ENCODE results near the gene ST8SIA1.

The ST8SIA1 gene

GRCh38 chr12:22231836-22232235 lies 102.7 kb downstream of the ST8SIA1 start:
- Histone ChIP-seq H3K23ac (ENCODE audit: low read length) (no peak overlapping the region), H4K8ac (ENCODE audit: low read depth, low read length) (no peak overlapping the region), H3K4me1 (ENCODE audit: control insufficient read depth in 1 of 2, insufficient read depth in 2 of 2, low read length in 2 of 2) (no peaks in the 10 kb centered on the region), H2BK5ac (ENCODE audit: low read depth, low read length, poor library complexity) (no peak overlapping the region), H4K12ac (ENCODE audit: low read depth, low read length) (no peak overlapping the region), H3K36me3 (ENCODE audit: control insufficient read depth in 1 of 2, insufficient read depth in 2 of 2, low read length in 2 of 2) (no peaks in the 10 kb centered on the region), H2BK120ac (ENCODE audit: insufficient read depth, low read length, poor library complexity) (no peak overlapping the region), H3K4ac (ENCODE audit: low read depth, low read length) (no peak overlapping the region), H3K79me1 (ENCODE audit: low read length) (no peaks in the 10 kb centered on the region), H3K27ac (ENCODE audit: low read depth, low read length) (no peak overlapping the region), H3K18ac (ENCODE audit: low read length) (no peak overlapping the region), H3K4me2 (ENCODE audit: low read length) (no peak overlapping the region), H3K14ac (ENCODE audit: low read length) (no peak overlapping the region), H3K27me3 (ENCODE audit: insufficient read depth, low read length) (no peaks in the 10 kb centered on the region), H4K91ac (ENCODE audit: low read depth, low read length) (no peak overlapping the region), H2AK5ac (ENCODE audit: low read length) (no peak overlapping the region), H2AFZ (ENCODE audit: insufficient read depth, low read length, poor library complexity) (no peak overlapping the region), H3K9ac (ENCODE audit: low read length) (no peak overlapping the region), H3K9me3 (ENCODE audit: insufficient read depth, low read depth, low read length) (no peaks in the 10 kb centered on the region), H3K79me2 (ENCODE audit: control insufficient read depth, insufficient read depth, low read length, poor library complexity) (no peaks in the 10 kb centered on the region), H3K4me3 (ENCODE audit: low read depth, low read length) (no peak overlapping the region), H2BK12ac (ENCODE audit: low read length) (no peak overlapping the region)
- WGBS (ENCODE audit: extremely low coverage, insufficient coverage, insufficient read length), result no CpG with 5 or more reads among the region's 1 CpG
- no peak for DNase-seq

GRCh38 chr12:22231078-22231477 lies 103.4 kb downstream of the ST8SIA1 start:
- no peak overlapping the region for H3K4me2 ChIP-seq (ENCODE audit: low read length)
- WGBS (ENCODE audit: extremely low coverage, insufficient coverage, insufficient read length), result no CpG with 5 or more reads among the region's 2 CpGs
- no peaks in the 10 kb centered on the region for H3K27me3 ChIP-seq (ENCODE audit: insufficient read depth, low read length)

DNA sequence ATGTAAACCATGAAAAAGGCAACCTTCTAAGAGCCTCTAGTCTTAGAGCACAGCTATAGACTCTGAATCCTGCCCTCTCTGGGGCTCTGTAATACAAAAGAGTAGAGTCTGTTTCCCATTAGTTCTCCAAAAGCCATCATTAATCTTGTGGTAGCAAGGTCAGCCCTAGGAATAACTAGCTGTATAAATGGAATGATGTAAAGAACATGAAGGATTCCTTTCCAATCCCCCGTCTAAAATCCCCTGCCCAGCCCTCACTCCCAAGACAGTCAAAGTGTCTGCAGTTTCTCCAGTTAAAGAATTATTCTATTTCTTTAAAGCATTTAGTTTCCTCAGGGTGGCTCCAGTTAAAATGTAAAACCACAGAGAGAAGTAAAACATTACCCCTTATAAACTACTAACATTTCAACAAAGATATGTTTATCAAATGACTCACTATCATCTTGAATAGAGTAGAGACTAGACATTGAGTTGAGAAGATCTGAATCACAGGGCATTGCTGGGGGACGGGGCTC lies 104.2 kb downstream of the ST8SIA1 start:
- no peak overlapping the region for H4K12ac ChIP-seq (ENCODE audit: low read depth, low read length)
- H4K91ac ChIP-seq (ENCODE audit: low read depth, low read length), result no peak overlapping the region
- no peak overlapping the region for H3K4me2 ChIP-seq (ENCODE audit: low read length)
- no peak for DNase-seq
- no peak overlapping the region for H2AK5ac ChIP-seq (ENCODE audit: low read length)
- H3K9ac ChIP-seq (ENCODE audit: low read length), result no peak overlapping the region
- no peak overlapping the region for H3K4me3 ChIP-seq (ENCODE audit: low read depth, low read length)
- H3K36me3 ChIP-seq (ENCODE audit: control insufficient read depth in 1 of 2, insufficient read depth in 2 of 2, low read length in 2 of 2), result no peaks in the 10 kb centered on the region
- no peak overlapping the region for H2AFZ ChIP-seq (ENCODE audit: insufficient read depth, low read length, poor library complexity)
- H3K9me3 ChIP-seq (ENCODE audit: insufficient read depth, low read depth, low read length), result no peaks in the 10 kb centered on the region
- no peak overlapping the region for H2BK120ac ChIP-seq (ENCODE audit: insufficient read depth, low read length, poor library complexity)
- no peak overlapping the region for H4K8ac ChIP-seq (ENCODE audit: low read depth, low read length)
- no peak overlapping the region for H3K18ac ChIP-seq (ENCODE audit: low read length)
- no peak overlapping the region for H2BK5ac ChIP-seq (ENCODE audit: low read depth, low read length, poor library complexity)
- H3K4ac ChIP-seq (ENCODE audit: low read depth, low read length), result no peak overlapping the region
- no CpG with 5 or more reads among the region's 2 CpGs for WGBS (ENCODE audit: extremely low coverage, insufficient coverage, insufficient read length)
- no peaks in the 10 kb centered on the region for H3K79me1 ChIP-seq (ENCODE audit: low read length)
- no peak overlapping the region for H3K14ac ChIP-seq (ENCODE audit: low read length)
- no peak overlapping the region for H3K23ac ChIP-seq (ENCODE audit: low read length)
- H3K4me1 ChIP-seq (ENCODE audit: control insufficient read depth in 1 of 2, insufficient read depth in 2 of 2, low read length in 2 of 2), result no peaks in the 10 kb centered on the region
- H3K27me3 ChIP-seq (ENCODE audit: insufficient read depth, low read length), result no peaks in the 10 kb centered on the region
- no peak overlapping the region for H2BK12ac ChIP-seq (ENCODE audit: low read length)
- H3K79me2 ChIP-seq (ENCODE audit: control insufficient read depth, insufficient read depth, low read length, poor library complexity), result no peaks in the 10 kb centered on the region
- H3K27ac ChIP-seq (ENCODE audit: low read depth, low read length), result no peak overlapping the region

More at GRCh38 chr12:22231078-22231477, 103.4 kb downstream of the ST8SIA1 start:
- no peak overlapping the region for H3K23ac ChIP-seq (ENCODE audit: low read length)
- H3K18ac ChIP-seq (ENCODE audit: low read length), result no peak overlapping the region
- no peak overlapping the region for H4K91ac ChIP-seq (ENCODE audit: low read depth, low read length)
- H3K9me3 ChIP-seq (ENCODE audit: insufficient read depth, low read depth, low read length), result no peaks in the 10 kb centered on the region
- no peak for DNase-seq
- no peak overlapping the region for H3K9ac ChIP-seq (ENCODE audit: low read length)
- no peaks in the 10 kb centered on the region for H3K79me2 ChIP-seq (ENCODE audit: control insufficient read depth, insufficient read depth, low read length, poor library complexity)
- no peak overlapping the region for H3K27ac ChIP-seq (ENCODE audit: low read depth, low read length)
- H2AK5ac ChIP-seq (ENCODE audit: low read length), result no peak overlapping the region
- no peak overlapping the region for H3K14ac ChIP-seq (ENCODE audit: low read length)
- no peak overlapping the region for H3K4me3 ChIP-seq (ENCODE audit: low read depth, low read length)
- H2BK5ac ChIP-seq (ENCODE audit: low read depth, low read length, poor library complexity), result no peak overlapping the region
- H3K4me1 ChIP-seq (ENCODE audit: control insufficient read depth in 1 of 2, insufficient read depth in 2 of 2, low read length in 2 of 2), result no peaks in the 10 kb centered on the region
- no peak overlapping the region for H2BK120ac ChIP-seq (ENCODE audit: insufficient read depth, low read length, poor library complexity)
- H2BK12ac ChIP-seq (ENCODE audit: low read length), result no peak overlapping the region
- H4K12ac ChIP-seq (ENCODE audit: low read depth, low read length), result no peak overlapping the region
- H3K4ac ChIP-seq (ENCODE audit: low read depth, low read length), result no peak overlapping the region
- H3K36me3 ChIP-seq (ENCODE audit: control insufficient read depth in 1 of 2, insufficient read depth in 2 of 2, low read length in 2 of 2), result no peaks in the 10 kb centered on the region
- no peak overlapping the region for H4K8ac ChIP-seq (ENCODE audit: low read depth, low read length)
- no peak overlapping the region for H2AFZ ChIP-seq (ENCODE audit: insufficient read depth, low read length, poor library complexity)
- no peaks in the 10 kb centered on the region for H3K79me1 ChIP-seq (ENCODE audit: low read length)

- WGBS (ENCODE audit: extremely low coverage, insufficient coverage, insufficient read length), result no CpG with 5 or more reads among the region's 2 CpGs
- Histone ChIP-seq H4K91ac (ENCODE audit: low read depth, low read length) (no peak overlapping the region), H2BK5ac (ENCODE audit: low read depth, low read length, poor library complexity) (no peak overlapping the region), H3K14ac (ENCODE audit: low read length) (no peak overlapping the region), H3K4me3 (ENCODE audit: low read depth, low read length) (no peak overlapping the region), H3K9me3 (ENCODE audit: insufficient read depth, low read depth, low read length) (no peaks in the 10 kb centered on the region), H3K4me1 (ENCODE audit: control insufficient read depth in 1 of 2, insufficient read depth in 2 of 2, low read length in 2 of 2) (no peaks in the 10 kb centered on the region), H3K18ac (ENCODE audit: low read length) (no peak overlapping the region), H4K12ac (ENCODE audit: low read depth, low read length) (no peak overlapping the region), H3K4ac (ENCODE audit: low read depth, low read length) (no peak overlapping the region), H2AFZ (ENCODE audit: insufficient read depth, low read length, poor library complexity) (no peak overlapping the region), H2BK12ac (ENCODE audit: low read length) (no peak overlapping the region), H3K27ac (ENCODE audit: low read depth, low read length) (no peak overlapping the region), H3K27me3 (ENCODE audit: insufficient read depth, low read length) (no peaks in the 10 kb centered on the region), H3K36me3 (ENCODE audit: control insufficient read depth in 1 of 2, insufficient read depth in 2 of 2, low read length in 2 of 2) (no peaks in the 10 kb centered on the region), H3K4me2 (ENCODE audit: low read length) (no peak overlapping the region), H3K9ac (ENCODE audit: low read length) (no peak overlapping the region), H3K23ac (ENCODE audit: low read length) (no peak overlapping the region), H2AK5ac (ENCODE audit: low read length) (no peak overlapping the region), H2BK120ac (ENCODE audit: insufficient read depth, low read length, poor library complexity) (no peak overlapping the region), H4K8ac (ENCODE audit: low read depth, low read length) (no peak overlapping the region), H3K79me2 (ENCODE audit: control insufficient read depth, insufficient read depth, low read length, poor library complexity) (no peaks in the 10 kb centered on the region), H3K79me1 (ENCODE audit: low read length) (no peaks in the 10 kb centered on the region)
- DNase-seq, result peak in 1 of 2 donors; percentile 22
Measured at GRCh38 chr12:22229652-22230279, 104.7 kb downstream of the ST8SIA1 start.

All from trophoblast cell (in vitro differentiated cells and primary cell).